Colon (tissue), 2 donors: Measurements from ENCODE around the gene KLHL15.
A peak's percentile ranks its signal among the peaks of the same experiment; 100 is the strongest.
"Not testable (repeated sequence)": the region's sequence is repeated elsewhere in the genome, so short reads cannot be mapped to it uniquely, and the experiment has no call there.

Source experiments
- FAIRE-seq: peaks from 2 replicates; lab custom pipeline; 2012; peaks lifted over from hg19 to GRCh38; lab: Jason Lieb, UNC
- donor health status: control.
- donor health status: control.

Gene KLHL15

DNA sequence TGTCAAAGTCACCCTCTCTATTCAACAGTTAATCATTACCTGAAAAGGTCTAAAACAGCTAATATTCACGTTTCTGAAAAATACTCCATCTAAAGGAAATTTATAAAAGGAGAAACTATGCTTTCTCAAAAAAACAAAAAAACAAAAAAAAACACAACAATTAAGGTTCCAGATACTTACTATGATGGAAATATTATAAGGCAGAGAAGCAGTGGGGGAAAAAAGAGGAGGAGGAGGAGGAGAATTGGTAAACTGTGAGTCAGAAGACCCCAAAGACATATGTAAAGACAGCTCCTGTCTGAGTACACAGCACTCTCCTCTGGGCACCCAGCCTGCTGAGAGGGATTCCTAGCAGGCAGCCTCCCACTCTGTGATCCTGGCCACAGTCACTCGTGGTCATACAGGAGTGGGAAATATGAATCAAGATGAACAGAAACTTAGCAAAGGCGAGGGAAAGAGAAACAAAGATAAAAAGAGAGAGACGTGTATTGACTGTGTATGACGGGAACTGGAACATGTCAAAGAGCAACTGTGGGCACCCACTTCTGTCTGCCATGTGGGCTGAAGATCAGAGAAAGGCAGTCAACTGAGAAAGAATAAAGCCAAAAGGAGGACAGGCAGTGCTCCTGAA, 12.5 kb downstream of the KLHL15 start:
- no peak for FAIRE-seq

DNA sequence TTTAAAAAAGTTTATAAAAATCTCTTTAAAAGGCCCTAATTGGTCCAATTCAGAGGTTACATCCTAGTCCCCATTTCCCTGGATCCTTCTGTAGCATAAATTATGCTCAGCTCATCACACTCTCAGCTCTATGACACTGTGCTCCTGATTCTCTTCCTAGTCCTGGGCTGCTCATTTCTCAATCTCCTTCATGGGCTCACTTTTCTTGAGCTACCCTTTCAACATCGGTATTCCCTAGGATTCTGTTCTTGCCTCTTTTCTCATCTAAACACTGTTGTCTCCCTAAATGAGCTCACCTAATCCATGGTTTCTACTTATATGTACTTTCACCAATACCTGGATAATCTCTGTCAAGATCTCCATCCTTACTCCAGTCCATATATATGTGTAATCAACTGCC, 14.7 kb downstream of the KLHL15 start:
- no peak for FAIRE-seq

DNA sequence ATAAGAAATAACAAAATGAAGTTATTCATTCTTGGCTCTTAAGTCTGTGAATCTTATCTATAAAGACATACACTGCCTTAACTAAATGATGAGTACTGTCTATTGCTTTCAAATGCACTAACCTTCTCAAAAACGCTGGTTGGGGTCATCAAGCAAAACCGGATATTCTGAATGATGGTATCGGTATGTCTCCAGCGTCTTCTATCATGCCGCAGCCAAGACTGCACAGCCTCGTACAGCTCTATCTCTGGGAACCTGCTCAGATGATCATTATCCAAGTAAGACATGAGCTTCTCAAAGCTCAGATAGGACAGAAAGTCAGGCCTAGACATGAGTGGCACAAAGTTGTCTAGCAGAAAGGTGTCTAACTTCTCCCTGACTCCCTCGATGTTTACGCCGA, 21.1 kb downstream of the KLHL15 start:
- no peak for FAIRE-seq

DNA sequence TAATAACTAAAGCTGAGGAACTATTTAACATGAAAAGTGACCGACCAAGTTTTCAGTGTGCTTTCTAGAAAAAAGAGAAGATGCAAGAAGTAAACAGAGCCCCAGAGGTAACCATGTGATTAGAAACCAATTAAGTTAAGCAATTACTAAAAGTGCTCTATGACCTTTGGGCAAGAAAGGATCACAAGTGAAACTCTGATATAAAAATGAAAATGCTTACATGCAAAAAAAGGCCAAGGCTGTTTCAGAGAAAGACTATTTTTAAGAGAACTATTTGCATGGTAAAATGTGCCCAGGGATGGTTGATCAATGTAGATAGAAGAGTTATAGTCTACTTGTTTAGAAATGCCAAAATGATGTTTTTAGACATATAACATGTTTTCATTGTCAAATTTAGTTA, 22.0 kb downstream of the KLHL15 start:
- no peak for FAIRE-seq

DNA sequence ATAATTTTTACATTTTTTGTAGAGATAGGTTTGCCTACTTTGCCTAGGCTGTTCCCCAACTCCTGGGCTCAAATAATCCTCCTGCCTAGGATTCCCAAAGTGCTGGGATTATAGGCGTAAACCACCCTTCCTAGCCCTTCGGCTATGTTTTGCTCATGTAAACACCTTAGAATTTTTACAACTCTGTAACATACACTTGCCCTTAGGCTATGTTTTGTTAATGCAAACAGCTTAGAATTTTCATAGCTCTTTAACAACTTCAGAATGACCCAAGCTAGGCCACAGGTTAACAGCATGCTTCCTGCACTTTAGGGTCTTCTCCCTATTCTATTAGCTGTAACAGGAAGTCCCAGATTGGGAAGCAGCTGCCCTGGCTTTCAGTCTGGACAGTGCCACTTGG, 24.2 kb downstream of the KLHL15 start:
- no peak for FAIRE-seq

DNA sequence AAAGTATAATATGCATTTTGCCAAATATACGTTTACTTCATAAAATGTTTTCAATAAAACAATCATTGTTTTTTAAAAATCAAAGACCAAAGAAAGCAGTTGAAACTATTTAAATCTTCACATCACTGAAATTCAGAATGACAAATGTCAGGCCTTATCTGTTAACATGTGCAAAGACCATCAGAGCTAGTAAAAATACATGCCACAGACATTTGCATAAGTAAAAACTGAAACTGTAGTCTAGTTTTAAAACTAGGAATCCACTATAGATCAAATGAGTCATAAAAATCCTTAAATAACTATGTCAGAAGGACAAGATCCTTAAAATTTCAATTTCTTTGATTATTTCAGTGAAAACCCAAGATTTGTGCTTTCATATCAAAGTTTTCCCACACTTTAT, 24.8 kb downstream of the KLHL15 start:
- FAIRE-seq, result no peak

DNA sequence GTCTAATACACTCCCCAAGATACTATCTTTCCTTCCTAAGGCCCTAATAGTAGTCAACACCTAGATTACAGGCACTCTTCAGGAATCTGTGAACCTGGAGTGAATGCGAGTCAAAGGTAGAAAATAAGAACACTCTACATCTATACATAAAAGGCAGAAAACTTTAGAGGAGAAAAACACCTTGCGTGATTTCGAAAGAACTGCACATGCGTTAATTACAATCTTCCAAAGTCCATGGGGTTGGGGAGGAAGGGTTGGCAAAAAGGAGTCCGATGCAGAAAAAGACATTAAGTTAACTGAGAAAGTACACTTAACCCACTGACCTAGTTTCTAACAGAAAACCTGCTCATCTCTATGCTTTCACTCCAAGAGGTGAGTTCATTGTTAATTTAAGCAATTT, 27.3 kb downstream of the KLHL15 start:
- no peak for FAIRE-seq

DNA sequence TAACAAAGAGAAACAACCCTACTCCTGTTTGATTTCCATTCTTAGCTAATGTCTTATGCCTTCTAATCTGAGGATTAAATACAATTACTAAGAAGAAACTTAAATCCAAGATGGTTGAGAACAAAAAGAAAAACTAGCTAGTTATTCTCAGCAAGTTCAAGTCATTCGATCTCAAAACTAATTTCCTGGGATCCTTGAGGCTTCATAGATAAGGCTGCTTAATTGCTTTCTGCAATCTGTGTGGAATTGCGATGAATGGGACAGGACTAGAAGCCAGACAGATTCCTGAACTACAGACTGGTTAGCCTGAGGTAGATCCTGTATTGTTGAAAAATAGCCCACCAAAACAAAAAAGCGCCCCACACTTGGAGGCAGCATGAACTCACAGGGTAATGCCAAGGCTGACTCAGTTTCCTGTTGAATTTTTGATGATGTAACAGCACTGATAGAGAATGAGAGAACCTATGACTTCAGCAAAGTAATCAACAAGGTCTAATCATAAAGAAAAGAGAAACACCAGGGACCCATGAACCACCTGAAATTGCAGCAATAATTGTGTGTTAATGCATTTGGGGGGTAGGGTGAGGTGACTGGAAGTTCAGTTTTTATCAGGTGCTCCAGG, 33.9 kb downstream of the KLHL15 start:
- no peak for FAIRE-seq

DNA sequence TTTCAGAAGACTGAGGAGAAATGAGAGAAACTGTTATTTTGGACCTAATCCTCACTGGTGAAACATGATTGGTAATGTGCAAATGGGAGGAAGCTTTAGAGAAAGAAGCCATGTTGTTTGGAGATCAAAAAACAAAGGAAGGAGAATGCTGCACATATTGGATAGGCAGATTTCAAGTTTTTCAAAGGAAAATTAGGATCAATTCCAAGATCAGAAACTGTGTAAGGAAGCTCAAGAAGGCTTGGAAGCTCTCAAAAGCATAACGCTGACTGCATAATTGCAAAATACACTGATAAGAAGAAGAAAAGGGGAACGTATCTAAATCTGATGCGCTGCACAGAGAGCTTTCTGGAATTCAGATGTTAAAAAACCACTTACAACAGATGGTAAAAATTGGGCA, 34.6 kb downstream of the KLHL15 start:
- FAIRE-seq, result no peak

DNA sequence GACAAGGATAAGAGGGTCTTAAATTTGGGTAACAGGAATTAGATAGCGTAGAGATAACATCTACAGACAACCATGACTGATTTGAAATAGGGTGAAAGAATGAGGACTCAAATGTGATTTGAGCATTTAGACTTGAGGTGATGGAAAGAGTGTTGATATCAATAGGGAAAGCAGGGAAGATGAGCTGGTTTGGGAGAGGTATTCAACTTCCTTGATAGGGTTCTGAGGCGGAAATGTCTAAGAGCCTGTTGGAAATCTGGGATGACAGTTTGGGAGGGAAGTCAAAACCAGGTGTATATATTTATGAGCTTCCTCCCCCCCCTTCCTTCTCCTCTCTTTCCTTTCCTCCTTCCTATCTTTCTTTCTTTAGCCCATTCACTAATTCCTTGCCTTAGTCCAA, 36.5 kb downstream of the KLHL15 start:
- FAIRE-seq, result no peak

DNA sequence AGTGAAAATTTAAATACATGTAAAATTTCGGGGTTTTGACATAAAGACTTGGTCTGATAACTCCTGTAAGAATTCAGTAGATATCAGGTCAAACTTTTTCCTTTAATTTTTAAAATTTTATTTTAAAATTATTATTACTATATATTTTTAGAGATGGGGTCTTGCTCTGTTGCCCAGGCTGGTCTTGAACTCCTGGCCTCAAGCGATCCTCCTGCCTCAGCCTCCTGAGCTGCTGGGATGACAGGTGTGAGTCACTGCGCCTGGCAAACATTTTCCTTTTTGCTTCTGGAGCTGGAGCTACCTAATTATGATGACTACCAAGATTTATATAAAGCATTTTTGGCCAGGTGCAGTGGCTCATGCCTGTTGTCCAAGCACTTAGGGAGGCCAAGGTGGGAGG, 37.3 kb downstream of the KLHL15 start:
- FAIRE-seq, result no peak

DNA sequence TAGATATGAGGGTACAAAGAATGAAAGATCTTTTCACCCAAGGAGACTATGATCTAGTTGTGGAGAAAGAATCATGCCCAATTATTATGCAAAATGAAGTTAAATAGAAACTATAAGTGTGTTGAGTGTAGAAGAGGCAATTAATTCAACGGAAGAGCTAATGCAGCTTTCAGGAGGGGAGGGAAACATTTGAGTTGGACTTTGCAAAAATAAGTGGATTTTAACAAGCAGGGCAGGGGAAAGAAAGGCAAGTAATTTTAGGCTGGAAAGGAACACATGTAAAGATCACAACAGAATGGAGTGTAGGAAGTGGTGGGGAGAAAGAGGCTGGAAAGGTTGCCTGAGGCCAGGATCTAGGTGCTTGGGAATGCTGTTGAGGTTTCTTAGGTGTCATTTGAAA, 44.1 kb downstream of the KLHL15 start:
- no peak for FAIRE-seq

DNA sequence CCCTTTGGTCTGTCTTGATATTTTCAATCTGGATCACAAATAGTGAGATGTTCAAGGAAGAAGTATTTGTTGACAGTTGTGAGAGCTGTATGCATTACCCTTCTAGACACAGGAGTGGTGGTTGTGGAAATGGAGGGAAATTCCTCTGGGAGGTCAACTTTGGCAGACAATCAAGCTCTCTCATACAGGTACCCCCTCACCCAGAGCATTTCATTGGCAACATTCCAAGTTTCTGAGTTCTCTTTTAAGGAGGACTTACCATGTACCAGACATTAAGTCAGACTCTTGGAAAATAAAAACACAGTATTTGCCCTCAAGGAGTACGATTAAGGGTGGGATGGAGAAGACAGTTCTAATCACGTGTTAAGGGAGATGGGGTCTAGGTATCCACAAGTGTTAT, 45.3 kb downstream of the KLHL15 start:
- no peak for FAIRE-seq

DNA sequence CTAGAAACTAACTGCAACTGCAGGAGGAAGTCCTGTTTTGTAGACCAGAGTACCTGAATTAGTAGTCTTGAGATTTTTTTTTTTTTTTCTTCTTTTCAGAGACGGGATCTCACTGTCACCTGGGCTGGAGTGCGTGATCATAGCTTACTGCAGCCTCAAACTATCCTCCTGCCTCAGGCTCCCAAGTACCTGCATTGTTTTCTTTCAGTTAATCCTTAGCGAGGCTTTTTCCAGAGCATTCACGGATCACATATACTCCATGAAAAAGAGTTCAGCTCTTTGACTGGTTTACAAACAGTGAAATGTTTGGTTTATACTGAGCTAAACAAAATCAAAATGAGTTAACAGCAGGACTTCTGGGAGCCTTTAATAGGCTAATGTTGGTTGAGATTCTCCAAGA, 45.8 kb downstream of the KLHL15 start:
- FAIRE-seq, result no peak

DNA sequence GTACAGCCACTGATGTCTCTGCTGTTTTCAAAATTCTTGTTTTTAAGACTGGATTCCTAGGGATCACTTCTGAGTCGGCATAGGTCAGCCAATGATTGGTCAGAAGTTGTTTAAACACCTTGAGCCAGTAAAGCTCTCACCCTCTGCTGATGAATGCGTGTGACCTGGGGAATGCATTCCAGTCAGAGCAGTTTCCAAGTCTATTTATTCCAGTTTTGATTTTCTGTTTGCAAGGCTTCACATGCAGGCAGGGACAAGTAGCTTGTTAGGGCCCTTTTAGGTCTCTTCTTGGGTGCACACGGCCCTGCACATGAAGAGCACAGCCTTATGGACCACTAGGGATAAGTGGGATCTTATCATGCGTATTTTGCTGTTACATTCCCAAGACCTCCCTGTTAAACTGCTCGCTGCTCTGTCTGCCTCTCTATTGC, 47.0 kb downstream of the KLHL15 start:
- FAIRE-seq, result no peak

DNA sequence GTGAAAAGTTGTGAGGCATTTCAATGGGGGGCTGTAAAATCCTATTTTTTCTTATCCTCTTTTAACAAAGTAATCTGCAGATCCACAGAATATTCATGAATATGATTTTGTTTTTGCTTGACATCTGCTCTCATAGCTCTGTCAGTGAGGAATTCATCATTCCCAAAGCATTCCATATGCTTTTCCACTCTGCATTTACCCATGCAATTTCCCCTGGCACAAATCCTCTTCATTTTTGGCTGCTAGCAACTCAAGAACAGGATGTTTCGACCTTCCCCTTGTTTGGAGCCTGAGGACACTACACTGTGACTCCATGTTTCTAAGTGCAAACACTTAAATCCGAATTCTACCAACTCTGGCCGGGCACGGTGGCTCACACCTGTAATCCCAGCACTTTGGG, 48.5 kb downstream of the KLHL15 start:
- peak; percentile 85 for FAIRE-seq

DNA sequence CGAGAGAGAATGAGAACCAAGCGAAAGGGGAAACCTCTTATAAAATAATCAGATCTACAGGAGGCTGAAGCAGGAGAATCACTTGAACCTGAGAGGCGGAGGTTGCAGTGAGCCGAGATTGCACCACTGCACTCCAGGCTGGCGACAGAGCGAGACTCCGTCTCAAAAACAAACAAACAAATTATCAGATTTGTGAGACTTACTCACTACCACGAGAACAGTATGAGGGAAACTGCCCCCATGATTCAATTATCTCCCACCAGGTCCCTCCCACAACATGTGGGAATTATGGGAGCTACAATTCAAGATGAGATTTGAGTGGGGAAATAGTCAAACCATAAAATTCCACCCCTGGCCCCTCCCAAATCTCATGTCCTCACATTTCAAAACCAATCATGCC, 61.4 kb downstream of the KLHL15 start:
- not testable (repeated sequence) for FAIRE-seq

DNA sequence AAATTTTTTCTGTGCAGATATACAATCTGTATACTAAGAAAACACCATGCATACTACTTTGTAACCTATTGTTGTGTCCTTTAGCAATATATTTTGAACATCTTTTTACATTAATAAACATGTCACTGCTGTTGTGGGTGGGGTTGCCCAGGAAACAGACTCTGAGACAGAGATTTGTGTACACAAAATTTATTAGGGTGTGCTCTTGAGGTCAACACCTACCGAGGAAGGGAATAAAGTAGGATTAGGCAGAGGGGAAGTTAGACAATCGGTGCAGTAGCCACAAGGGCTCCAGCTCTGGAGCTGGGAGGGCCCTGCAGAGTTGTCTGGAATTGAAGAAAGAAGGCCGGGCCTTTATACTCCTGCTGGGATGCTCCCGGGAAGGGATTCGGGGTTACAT, 62.8 kb downstream of the KLHL15 start:
- no peak for FAIRE-seq

DNA sequence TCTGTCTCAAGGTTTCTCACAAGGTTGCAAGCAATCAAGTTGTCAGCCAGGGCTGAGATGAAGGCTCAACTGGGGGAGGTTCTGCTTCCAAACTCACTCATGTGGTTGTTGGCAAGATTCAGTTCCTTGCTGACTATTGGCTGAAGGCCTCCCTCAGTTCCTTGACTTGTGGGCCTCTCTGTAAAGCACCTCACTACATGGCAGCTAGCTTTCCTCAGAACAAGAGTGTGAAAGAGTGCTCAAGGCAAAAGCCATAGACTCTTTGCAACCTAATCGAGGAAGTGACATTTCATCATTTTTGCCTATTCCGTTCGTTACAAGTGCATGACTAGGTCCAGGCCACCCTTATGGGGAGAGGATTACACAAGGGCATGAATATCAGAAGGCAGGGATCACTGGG, 67.2 kb downstream of the KLHL15 start:
- FAIRE-seq, result no peak

DNA sequence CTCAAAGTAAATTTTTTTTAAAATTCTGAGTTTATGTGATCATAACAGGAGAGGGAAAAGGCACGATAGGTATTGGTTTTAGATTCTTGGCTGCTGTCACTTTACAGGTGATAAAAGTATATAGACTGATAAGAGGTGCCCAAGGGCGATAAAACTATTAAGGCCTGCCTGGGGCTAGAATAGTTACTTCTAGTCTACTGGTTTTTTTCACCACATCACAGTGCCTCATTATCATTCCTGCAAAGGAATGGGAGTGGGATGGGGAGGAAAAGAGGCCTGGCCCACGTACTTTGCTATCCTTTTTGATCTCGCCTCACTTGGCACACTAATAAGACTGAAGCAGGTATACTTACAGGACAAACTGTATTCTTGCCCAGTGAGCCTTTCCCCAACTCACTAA, 72.6 kb downstream of the KLHL15 start:
- FAIRE-seq, result no peak

DNA sequence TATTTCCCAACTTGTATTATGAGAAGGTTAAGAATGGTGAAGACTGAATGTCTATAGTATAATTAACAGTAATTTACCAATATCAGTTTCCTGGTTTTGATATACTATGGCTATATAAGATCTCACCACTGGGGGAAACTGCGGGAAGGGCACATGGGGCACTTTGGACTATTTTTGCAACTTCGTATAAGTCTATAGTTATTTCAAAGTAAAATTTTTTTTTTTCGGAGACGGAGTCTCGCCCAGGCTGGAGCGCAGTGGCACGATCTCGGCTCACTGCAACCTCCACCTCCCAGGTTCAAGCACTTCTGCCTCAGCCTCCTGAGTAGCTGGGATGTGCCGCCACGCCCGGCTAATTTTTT, 73.1 kb downstream of the KLHL15 start:
- FAIRE-seq, result peak; percentile 45

DNA sequence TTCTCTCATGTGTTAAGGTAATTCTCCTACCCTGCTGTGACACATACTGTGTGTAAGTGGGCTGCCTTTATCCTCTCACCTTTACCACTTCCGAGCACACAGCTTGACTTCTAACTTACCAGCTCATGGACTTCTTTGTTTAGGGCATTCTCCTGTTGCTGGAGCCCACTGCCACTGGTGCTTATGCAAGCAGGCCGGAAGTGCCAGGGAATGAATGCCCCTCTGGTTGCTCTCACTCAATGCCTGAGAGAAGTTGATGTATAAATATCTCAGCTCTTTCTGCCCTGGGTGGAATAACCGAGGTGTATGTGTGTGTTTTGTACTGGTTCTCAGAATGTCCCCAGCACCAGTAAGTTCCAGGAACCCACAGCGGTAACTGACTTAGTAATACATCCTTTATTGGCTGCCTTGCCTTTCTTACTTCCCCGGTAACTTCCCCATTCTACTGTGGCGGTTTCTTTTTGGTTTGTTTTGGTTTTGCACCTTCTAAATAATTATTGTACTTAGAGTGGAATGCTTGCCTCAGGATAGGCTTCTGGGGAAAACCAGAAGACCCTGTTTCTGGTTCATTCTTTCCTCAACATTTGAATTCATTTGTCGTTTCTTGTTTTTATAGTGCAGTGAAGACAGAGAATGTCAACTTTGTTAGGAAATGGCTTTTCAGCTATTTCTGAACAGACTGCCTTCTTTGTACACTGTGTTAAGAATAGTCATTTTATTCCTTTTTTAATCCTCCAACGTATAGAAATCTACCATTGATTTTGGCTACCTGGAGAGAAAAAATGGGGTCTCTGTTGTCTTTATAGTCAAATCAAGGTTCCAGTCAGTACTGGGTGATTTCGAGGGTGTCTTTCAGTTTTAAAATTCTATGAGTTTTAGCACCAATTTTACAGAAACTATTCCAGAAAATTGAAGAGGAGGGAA, 73.7 kb downstream of the KLHL15 start:
- FAIRE-seq, result peak; percentile 36

DNA sequence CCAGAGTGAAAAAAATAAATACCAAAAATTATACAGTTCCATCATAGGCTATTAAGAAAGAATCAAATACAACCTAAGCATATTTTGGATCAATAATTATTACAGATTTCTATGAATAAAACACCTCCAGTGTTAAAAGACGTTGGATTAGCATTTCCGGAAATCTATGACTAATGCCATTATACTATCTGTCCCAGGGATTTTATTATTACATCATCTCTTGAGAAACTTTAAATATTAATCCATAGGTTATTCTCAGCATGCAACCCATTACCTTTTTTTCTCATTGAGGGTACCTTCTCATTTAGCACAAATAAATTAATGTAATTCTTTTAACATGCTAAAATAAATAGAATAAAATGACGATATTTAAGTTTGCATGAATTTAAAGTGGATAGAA, 74.6 kb downstream of the KLHL15 start:
- FAIRE-seq, result peak; percentile 18
